HL-60/S4 (cell line): Measurements from ENCODE around the gene HES5.

ENCODE experiments used
- in situ Hi-C: fragments of 300-500 bp; cut with MboI; formaldehyde crosslinking; loops from 2 replicates; pipeline ENCODE4 v1.14.3; 2022; ENCODE audit warnings: low sequenced_read_pairs

Gene HES5

GRCh38 chr1:2519729-2520128 lies 10.3 kb downstream of the HES5 start:
- in situ Hi-C loops: no loop called here

DNA sequence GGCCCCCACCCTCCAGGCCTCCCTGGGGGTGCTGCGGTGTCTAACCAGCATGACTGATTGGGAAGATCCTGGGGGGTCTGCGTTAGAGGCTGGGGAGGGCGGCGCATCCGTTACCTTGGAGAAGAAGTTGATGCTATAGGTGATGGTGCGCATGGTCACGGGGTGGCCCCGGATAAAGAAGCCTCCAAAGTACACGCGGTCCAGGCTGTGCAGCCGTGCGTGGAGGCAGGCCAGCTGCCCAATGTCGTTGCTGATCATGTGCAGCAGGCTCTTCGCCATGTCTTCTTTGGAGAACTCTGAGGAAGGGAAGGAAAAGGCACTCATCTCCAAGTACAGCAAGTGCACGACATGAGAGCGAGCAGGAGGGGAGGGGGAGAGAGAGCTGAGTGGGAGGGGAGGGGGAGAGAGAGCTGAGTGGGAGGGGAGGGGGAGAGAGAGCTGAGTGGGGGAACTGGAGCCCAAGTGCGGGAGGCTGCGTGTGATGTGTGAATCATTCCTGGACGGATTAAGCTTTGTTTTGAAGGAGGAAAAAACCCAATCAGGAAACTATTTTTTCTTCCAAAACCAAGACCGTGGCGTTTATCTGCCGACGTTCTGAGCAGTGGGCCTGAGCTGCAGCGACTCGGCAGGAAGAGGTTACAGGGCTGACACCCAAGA lies 10.9 kb downstream of the HES5 start:
- in situ Hi-C loops: no loop called here

GRCh38 chr1:2518528-2518927 lies 11.5 kb downstream of the HES5 start:
- in situ Hi-C loops: no loop called here

DNA sequence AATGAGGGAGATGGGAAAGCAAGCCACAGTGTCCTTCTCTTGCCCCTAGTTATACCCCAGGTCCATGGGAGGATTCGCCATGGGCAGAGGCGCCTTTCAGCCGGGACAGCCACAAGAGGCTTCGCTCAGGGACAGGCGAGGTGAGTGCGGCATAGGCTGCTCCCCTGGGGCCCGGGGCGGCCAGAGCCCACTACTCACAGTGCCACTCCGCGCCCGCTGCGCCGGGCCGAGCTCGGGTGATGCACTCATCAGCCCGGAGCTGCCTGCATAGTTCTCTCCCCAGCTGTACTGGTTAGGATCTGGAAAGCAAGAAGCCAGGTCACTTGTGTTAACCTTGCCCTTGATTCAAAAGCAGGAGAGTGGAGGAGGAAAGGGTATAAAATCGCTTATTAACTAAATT lies 12.1 kb downstream of the HES5 start:
- in situ Hi-C loops: no loop called here

DNA sequence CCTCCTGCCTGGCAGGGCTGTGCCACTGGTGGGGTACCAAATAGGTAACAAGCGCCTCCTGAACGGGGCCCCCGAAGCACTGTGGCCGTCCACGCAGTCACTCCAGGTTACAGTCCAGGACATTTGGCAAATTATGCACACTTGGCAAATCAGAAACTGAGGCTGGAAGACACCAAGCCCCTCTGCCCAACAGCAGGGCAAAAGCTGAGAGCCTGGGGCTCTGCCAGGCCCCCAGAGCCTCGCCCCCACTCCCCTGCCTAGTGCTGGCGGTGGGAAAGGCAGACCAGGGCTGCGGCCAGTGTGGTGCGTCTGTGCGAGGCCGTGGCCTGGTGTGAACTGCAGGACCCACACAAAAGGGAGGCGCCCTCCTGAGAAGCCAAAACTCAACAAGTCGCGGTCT lies 13.1 kb downstream of the HES5 start:
- in situ Hi-C loops: no loop called here

DNA sequence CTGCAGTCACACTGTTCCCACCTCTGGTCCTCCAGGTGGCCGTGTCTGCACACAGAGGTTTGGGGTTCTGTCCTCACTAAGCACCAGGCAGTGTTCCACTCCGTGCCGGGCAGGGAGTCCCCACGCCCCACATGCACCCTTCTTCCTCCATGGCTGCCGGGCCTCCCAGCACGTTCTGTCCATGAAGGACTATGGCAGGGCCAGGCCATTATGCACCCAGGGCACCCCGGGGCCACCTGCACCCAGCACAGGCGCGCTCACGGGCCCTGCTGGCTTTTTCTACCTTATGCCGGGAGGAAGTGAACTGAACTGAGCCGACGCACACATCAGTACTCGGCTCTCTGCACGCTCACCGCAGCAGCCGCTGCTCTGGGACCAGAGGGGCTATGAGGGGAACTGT lies 13.9 kb downstream of the HES5 start:
- in situ Hi-C loops: no loop called here

DNA sequence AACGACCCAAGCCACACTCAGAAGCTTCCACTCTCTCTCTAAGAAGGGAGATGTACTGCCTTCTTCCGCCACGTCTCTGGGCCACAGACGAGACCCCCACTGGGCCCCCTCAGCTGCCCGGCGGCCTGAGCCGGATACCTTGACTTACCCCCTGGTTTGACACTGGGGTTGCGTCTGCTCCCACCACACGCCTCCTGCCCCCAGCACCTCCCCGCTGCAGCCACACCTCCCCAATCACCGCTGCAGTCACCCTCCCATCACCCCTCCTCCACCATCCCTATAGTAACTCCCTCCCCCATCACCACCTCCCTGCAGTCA lies 14.3 kb downstream of the HES5 start:
- in situ Hi-C loops: no loop called here

GRCh38 chr1:2514863-2515762 lies 14.9 kb downstream of the HES5 start:
- in situ Hi-C loops: no loop called here

- in situ Hi-C loops: no loop called here
Measured at GRCh38 chr1:2513939-2514652, 16.0 kb downstream of the HES5 start.

DNA sequence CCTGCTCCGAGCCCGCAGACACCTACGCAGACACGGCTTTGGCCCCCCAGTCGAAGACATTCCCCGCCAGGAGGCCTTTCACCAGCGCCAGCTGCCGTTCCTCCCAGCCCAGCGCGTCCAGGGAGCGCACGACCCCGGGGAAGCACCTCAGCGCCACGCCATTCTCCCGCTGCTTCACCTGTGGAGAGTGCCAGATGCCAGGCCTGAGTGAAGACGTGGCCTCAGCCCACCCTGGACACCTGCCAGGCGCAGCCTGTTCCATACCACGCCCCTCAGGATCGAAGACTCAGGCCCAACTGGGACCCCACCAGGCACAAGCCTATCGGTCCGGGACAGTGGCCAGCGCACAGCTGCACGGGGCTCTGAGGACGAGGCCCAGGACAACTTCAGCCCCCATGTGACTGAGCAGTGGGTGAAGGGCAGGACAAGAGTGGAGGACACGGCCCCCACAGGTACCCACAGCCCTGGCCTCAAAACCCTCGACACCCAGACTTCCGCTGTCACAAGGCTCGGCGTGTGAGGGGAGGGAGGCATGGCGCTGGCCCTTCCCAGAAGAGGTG lies 17.1 kb downstream of the HES5 start:
- in situ Hi-C loops: no loop called here

GRCh38 chr1:2510366-2511155 lies 19.5 kb downstream of the HES5 start:
- in situ Hi-C loops: no loop called here

- in situ Hi-C loops: no loop called here
Measured at GRCh38 chr1:2509589-2509988, 20.5 kb downstream of the HES5 start.

DNA sequence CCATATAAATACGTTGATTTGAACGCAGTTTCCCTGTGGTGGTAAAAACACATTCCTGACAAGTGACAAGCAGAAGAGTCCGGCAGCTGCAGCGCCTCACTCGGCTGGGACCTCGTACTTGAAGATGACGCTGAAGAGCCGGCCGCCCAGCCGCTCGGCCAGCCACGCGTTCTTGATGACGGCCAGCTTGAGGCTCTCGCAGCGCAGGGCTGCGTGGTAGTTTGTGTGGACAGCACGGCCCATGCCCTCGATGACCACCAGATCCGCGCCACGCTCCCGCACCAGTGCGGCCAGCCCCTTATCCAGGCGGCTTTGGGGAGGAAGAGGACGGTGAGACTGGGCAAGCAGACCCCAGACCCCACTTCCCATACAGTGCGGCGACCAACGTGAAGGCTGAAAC lies 21.3 kb downstream of the HES5 start:
- in situ Hi-C loops: no loop called here

DNA sequence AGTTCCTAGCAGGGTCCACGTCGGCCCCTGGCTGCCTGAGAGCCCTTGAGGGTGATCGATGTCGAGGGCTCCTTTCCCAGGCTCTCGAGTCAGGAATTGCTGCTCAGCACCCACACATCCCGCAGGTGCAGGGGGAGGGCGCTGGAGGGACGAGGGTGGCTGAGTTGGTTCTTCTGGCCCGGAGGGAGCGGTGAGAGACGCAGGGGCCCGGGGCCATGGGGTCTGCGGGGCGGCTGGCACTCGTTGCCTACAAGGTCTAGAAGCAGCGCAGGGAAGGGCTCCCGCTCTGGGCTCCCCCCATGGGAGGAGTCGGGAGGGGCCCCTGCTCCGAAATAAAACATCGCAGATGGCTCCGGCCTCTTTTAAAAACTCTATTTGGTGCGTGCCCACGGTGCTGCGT lies 21.9 kb downstream of the HES5 start:
- in situ Hi-C loops: no loop called here

- in situ Hi-C loops: no loop called here
Measured at GRCh38 chr1:2507744-2508155, 22.3 kb downstream of the HES5 start.

- in situ Hi-C loops: no loop called here
Measured at GRCh38 chr1:2506901-2507565, 23.0 kb downstream of the HES5 start.

GRCh38 chr1:2506007-2506860 lies 23.8 kb downstream of the HES5 start:
- in situ Hi-C loops: no loop called here

- in situ Hi-C loops: no loop called here
Measured at GRCh38 chr1:2505461-2505994, 24.5 kb downstream of the HES5 start.

GRCh38 chr1:2504949-2505272 lies 25.2 kb downstream of the HES5 start:
- in situ Hi-C loops: no loop called here
